ENCODE data around the gene SCARF2. TPM values are rescaled to one million over a fixed set of nuclear protein-coding genes. Genes with fewer than 3 reads are reported as not detected.

Gene SCARF2
- polyA plus RNA-seq, 2 of the 4 experiments (the other 2 are of a cell fraction): 0.35 to 0.66 TPM

GRCh38 chr22:20421507-20421874, 16.1 kb downstream of the SCARF2 start:
- WGBS (ENCODE audit: missing lambda C conversion rate): 68% methylated on average over 7 of the region's 7 CpGs
- TF ChIP-seq FOSB (CRISPR knock-in tag; IDR thresholded peaks at IDR 0.05) (no peak), ZNF302 (CRISPR knock-in tag; IDR thresholded peaks at IDR 0.05) (no peak), GATA3 (IDR thresholded peaks at IDR 0.05; ENCODE audit: borderline replicate concordance) (no peak), EHF (CRISPR knock-in tag; IDR thresholded peaks at IDR 0.05) (no peak), SREBF2 (IDR thresholded peaks at IDR 0.05) (no peak), CBX2 (IDR thresholded peaks at IDR 0.05; ENCODE audit: borderline replicate concordance, low read depth) (no peak), REST (IDR thresholded peaks at IDR 0.05) (no peak), HOXB13 (CRISPR knock-in tag; IDR thresholded peaks at IDR 0.05; ENCODE audit: low read depth) (no peak), RARB (CRISPR knock-in tag; IDR thresholded peaks at IDR 0.05) (no peak), RNF2 (IDR thresholded peaks at IDR 0.05; ENCODE audit: borderline replicate concordance, low read depth) (no peak), HOXB5 (CRISPR knock-in tag; IDR thresholded peaks at IDR 0.05) (no peak), SMC3 (IDR thresholded peaks at IDR 0.05) (no peak), MAX (IDR thresholded peaks at IDR 0.05) (no peak), NPAS2 (CRISPR knock-in tag; IDR thresholded peaks at IDR 0.05; ENCODE audit: borderline replicate concordance) (no peak), POLR2A (IDR thresholded peaks at IDR 0.05; ENCODE audit: low read length) (no peak)
- TF ChIP-seq, protein P1, sequence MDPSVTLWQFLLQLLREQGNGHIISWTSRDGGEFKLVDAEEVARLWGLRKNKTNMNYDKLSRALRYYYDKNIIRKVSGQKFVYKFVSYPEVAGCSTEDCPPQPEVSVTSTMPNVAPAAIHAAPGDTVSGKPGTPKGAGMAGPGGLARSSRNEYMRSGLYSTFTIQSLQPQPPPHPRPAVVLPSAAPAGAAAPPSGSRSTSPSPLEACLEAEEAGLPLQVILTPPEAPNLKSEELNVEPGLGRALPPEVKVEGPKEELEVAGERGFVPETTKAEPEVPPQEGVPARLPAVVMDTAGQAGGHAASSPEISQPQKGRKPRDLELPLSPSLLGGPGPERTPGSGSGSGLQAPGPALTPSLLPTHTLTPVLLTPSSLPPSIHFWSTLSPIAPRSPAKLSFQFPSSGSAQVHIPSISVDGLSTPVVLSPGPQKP (IDR thresholded peaks at IDR 0.05; ENCODE audit: low read depth, low read length): no peak
- TF ChIP-seq, protein P2, sequence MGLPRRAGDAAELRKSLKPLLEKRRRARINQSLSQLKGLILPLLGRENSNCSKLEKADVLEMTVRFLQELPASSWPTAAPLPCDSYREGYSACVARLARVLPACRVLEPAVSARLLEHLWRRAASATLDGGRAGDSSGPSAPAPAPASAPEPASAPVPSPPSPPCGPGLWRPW (IDR thresholded peaks at IDR 0.05): no peak

GRCh38 chr22:20420157-20420842, 17.3 kb downstream of the SCARF2 start:
- no peak overlapping the region for H3K4me3 ChIP-seq
- no peak for TF ChIP-seq CEBPB (IDR thresholded peaks at IDR 0.05)
- no peak for TF ChIP-seq MYC (IDR thresholded peaks at IDR 0.05; ENCODE audit: borderline replicate concordance, low read length)
- TF ChIP-seq, protein P1 (IDR thresholded peaks at IDR 0.05; ENCODE audit: low read depth, low read length): no peak
- TF ChIP-seq NPAS2 (CRISPR knock-in tag; IDR thresholded peaks at IDR 0.05; ENCODE audit: borderline replicate concordance): no peak
- no peak for TF ChIP-seq ZC3H11A (IDR thresholded peaks at IDR 0.05)
- TF ChIP-seq BHLHE40 (IDR thresholded peaks at IDR 0.05; ENCODE audit: low read depth, low read length): no peak
- no peak for TF ChIP-seq RAD21 (conservative IDR thresholded peaks at IDR 0.05 in 1 of 2, IDR thresholded peaks at IDR 0.05 in 1 of 2)
- TF ChIP-seq KDM5A (IDR thresholded peaks at IDR 0.05): no peak
- no peak for TF ChIP-seq ZNF302 (CRISPR knock-in tag; IDR thresholded peaks at IDR 0.05)
- no peak for TF ChIP-seq ZSCAN20 (CRISPR knock-in tag; IDR thresholded peaks at IDR 0.05)
- TF ChIP-seq EHMT2 (IDR thresholded peaks at IDR 0.05; ENCODE audit: low read depth): no peak
- TF ChIP-seq GATA3 (IDR thresholded peaks at IDR 0.05; ENCODE audit: borderline replicate concordance): no peak
- TF ChIP-seq HOXB5 (CRISPR knock-in tag; IDR thresholded peaks at IDR 0.05): no peak
- TF ChIP-seq, protein P3, sequence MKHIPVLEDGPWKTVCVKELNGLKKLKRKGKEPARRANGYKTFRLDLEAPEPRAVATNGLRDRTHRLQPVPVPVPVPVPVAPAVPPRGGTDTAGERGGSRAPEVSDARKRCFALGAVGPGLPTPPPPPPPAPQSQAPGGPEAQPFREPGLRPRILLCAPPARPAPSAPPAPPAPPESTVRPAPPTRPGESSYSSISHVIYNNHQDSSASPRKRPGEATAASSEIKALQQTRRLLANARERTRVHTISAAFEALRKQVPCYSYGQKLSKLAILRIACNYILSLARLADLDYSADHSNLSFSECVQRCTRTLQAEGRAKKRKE (CRISPR knock-in tag; IDR thresholded peaks at IDR 0.05; ENCODE audit: low read depth): no peak
- TF ChIP-seq MAX (IDR thresholded peaks at IDR 0.05): no peak
- H3K9me3 ChIP-seq: no peaks in the 10 kb centered on the region
- CTCF ChIA-PET: no interaction called here
- H3K4me1 ChIP-seq: no peaks in the 10 kb centered on the region
- POLR2A ChIA-PET: no interaction called here
- DNase-seq (ENCODE audit: low read depth in 1 of 2, low spot score in 1 of 2): no peak
- no peak for FAIRE-seq
- 91% methylated on average over 11 of the region's 11 CpGs for WGBS (ENCODE audit: missing lambda C conversion rate)
- H3K4me2 ChIP-seq: no peak overlapping the region
- H3K27ac ChIP-seq: no peak overlapping the region
- ATAC-seq: no peak

More at GRCh38 chr22:20421507-20421874, 16.1 kb downstream of the SCARF2 start:
- Histone ChIP-seq H3K4me1 (no peaks in the 10 kb centered on the region), H3K27ac (no peak overlapping the region), H3K9me3 (no peaks in the 10 kb centered on the region), H3K4me3 (no peak overlapping the region), H3K4me2 (no peak overlapping the region)
- no peak for DNase-seq (ENCODE audit: low read depth in 1 of 2, low spot score in 1 of 2)
- CTCF ChIA-PET: interaction anchor here (0.8 to 1.0 kb wide), 2 partner anchors 16 to 201 kb away, joined by 3 read pairs; no protein-coding TSS in a partner anchor
- FAIRE-seq: no peak
- POLR2A ChIA-PET: no interaction called here
- ATAC-seq: no peak
